SK-N-SH treated with all-trans-retinoic acid at 6 μM for 48 hours (cell line): ENCODE results near the gene IL17RD.

Experiments
- ATAC-seq: fragments of 200-7000 bp; cut with Tn5 transposase; 3 replicates; pipeline ENCODE4 v1.9.1; 2020; ENCODE audit warnings: mild to moderate bottlenecking, moderate library complexity
- ARNTL ChIP-seq: fragments of 450-650 bp; formaldehyde crosslinking; IDR thresholded peaks from 2 replicates; pipeline ENCODE4 v1.5.0; 2020; ENCODE audit warnings: low read depth, mild to moderate bottlenecking, moderate library complexity, borderline replicate concordance
- BACH2 ChIP-seq: fragments of 250-450 bp; sonication (Bioruptor Pico); IDR thresholded peaks from 2 replicates; pipeline ENCODE4 v1.9.0; 2021; ENCODE audit warnings: mild to moderate bottlenecking, borderline replicate concordance
- CSDC2 ChIP-seq: fragments of 250-450 bp; sonication (Bioruptor Pico); IDR thresholded peaks from 2 replicates; pipeline ENCODE4 v1.5.0; 2020; ENCODE audit warnings: mild to moderate bottlenecking, moderate library complexity
- ESRRG ChIP-seq: fragments of 250-450 bp; sonication (Bioruptor Pico); IDR thresholded peaks from 2 replicates; pipeline ENCODE4 v1.6.1; 2021; ENCODE audit warnings: mild to moderate bottlenecking
- GLIS3 ChIP-seq: fragments of 250-450 bp; sonication (Bioruptor Pico); IDR thresholded peaks from 2 replicates; pipeline ENCODE4 v1.5.0; 2020; ENCODE audit warnings: mild to moderate bottlenecking, moderate library complexity
- ISL1 ChIP-seq: fragments of 250-450 bp; sonication (Bioruptor Pico); IDR thresholded peaks from 2 replicates; pipeline ENCODE4 v2.1.2; 2022; ENCODE audit warnings: mild to moderate bottlenecking, moderate library complexity
- OSR1 ChIP-seq: fragments of 250-450 bp; sonication (Bioruptor Pico); IDR thresholded peaks from 2 replicates; pipeline ENCODE4 v1.8.0; 2022; ENCODE audit warnings: moderate library complexity, mild to moderate bottlenecking, inconsistent platforms
- PPARA ChIP-seq: fragments of 250-450 bp; sonication (Bioruptor Pico); IDR thresholded peaks from 2 replicates; pipeline ENCODE4 v1.5.0; 2020; ENCODE audit warnings: mild to moderate bottlenecking, borderline replicate concordance
- RARB ChIP-seq: fragments of 250-450 bp; sonication (Bioruptor Pico); IDR thresholded peaks from 2 replicates; pipeline ENCODE4 v1.8.0; 2021; ENCODE audit warnings: mild to moderate bottlenecking, moderate library complexity
- SNAI2 ChIP-seq: fragments of 250-450 bp; sonication (Bioruptor Pico); IDR thresholded peaks from 2 replicates; pipeline ENCODE4 v1.5.0; 2020; ENCODE audit warnings: mild to moderate bottlenecking, moderate library complexity
- TCF4 ChIP-seq: fragments of 250-450 bp; sonication (Bioruptor Pico); IDR thresholded peaks from 2 replicates; pipeline ENCODE4 v1.8.0; 2021; ENCODE audit warnings: mild to moderate bottlenecking, moderate library complexity, borderline replicate concordance
- TOX ChIP-seq: fragments of 250-450 bp; sonication (Bioruptor Pico); IDR thresholded peaks from 2 replicates; pipeline ENCODE4 v1.8.0; 2021; ENCODE audit warnings: mild to moderate bottlenecking, moderate library complexity, borderline replicate concordance
- ZC3H10 ChIP-seq: fragments of 250-450 bp; sonication (Bioruptor Pico); IDR thresholded peaks from 2 replicates; pipeline ENCODE4 v1.5.1; 2021; ENCODE audit warnings: mild to moderate bottlenecking, moderate library complexity
- ZFP3 ChIP-seq: fragments of 250-450 bp; sonication (Bioruptor Pico); IDR thresholded peaks from 2 replicates; pipeline ENCODE4 v1.5.0; 2020; ENCODE audit warnings: mild to moderate bottlenecking, moderate library complexity
- ZFP30 ChIP-seq: fragments of 450-650 bp; formaldehyde crosslinking; IDR thresholded peaks from 2 replicates; pipeline ENCODE4 v1.5.0; 2022; ENCODE audit warnings: mild to moderate bottlenecking, moderate library complexity
- ZNF70 ChIP-seq: fragments of 450-650 bp; formaldehyde crosslinking; IDR thresholded peaks from 2 replicates; pipeline ENCODE4 v1.5.0; 2020; ENCODE audit warnings: mild to moderate bottlenecking, moderate library complexity
- ZNF8 ChIP-seq: fragments of 450-650 bp; formaldehyde crosslinking; IDR thresholded peaks from 2 replicates; pipeline ENCODE4 v1.5.0; 2020; ENCODE audit warnings: mild to moderate bottlenecking, moderate library complexity
- TF ChIP-seq, protein P1 (sequence below): fragments of 250-450 bp; sonication (Bioruptor Pico); IDR thresholded peaks from 2 replicates; pipeline ENCODE4 v1.8.0; 2020; ENCODE audit warnings: mild to moderate bottlenecking, moderate library complexity, borderline replicate concordance
- TF ChIP-seq, protein P2 (sequence below): fragments of 250-450 bp; sonication (Bioruptor Pico); IDR thresholded peaks from 2 replicates; pipeline ENCODE4 v1.5.1; 2020; ENCODE audit warnings: low read depth, mild to moderate bottlenecking, moderate library complexity
- TF ChIP-seq, protein P3 (sequence below): fragments of 250-450 bp; sonication (Bioruptor Pico); IDR thresholded peaks from 2 replicates; pipeline ENCODE4 v1.5.1; 2021; ENCODE audit warnings: mild to moderate bottlenecking, moderate library complexity
- TF ChIP-seq, protein P4 (sequence below): fragments of 250-450 bp; sonication (Bioruptor Pico); IDR thresholded peaks from 2 replicates; pipeline ENCODE4 v1.5.0; 2020; ENCODE audit warnings: mild to moderate bottlenecking, moderate library complexity

The IL17RD gene

DNA sequence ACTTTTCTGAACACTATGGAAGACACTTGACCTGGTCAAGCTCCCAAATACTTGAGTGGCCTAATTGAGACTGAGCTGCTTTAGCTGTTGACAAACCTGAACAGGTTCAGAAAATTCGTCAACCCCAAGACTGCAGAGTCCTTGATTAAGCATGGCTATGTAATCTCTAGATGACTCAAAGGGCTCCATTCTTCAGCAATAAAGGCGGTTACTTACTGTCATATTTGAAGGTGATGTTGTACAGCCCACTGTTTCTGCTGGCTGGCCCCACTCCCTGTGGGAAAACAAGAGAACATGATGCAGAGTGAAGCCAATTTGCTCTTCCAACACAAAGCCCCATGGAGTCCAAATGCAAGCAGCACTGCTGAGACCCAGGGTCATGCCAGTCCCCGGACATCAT lies 45.1 kb downstream of the IL17RD start (continued):
- TF ChIP-seq ZC3H10 (CRISPR knock-in tag) = no peak
- TF ChIP-seq, protein P1, sequence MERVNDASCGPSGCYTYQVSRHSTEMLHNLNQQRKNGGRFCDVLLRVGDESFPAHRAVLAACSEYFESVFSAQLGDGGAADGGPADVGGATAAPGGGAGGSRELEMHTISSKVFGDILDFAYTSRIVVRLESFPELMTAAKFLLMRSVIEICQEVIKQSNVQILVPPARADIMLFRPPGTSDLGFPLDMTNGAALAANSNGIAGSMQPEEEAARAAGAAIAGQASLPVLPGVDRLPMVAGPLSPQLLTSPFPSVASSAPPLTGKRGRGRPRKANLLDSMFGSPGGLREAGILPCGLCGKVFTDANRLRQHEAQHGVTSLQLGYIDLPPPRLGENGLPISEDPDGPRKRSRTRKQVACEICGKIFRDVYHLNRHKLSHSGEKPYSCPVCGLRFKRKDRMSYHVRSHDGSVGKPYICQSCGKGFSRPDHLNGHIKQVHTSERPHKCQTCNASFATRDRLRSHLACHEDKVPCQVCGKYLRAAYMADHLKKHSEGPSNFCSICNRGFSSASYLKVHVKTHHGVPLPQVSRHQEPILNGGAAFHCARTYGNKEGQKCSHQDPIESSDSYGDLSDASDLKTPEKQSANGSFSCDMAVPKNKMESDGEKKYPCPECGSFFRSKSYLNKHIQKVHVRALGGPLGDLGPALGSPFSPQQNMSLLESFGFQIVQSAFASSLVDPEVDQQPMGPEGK (CRISPR knock-in tag) = no peak
- no peak for TF ChIP-seq PPARA (CRISPR knock-in tag)
- TF ChIP-seq GLIS3 (CRISPR knock-in tag) = 0 out of 2 replicates have a peak, but pooled peaks have one; percentile 75
- TF ChIP-seq, protein P2, sequence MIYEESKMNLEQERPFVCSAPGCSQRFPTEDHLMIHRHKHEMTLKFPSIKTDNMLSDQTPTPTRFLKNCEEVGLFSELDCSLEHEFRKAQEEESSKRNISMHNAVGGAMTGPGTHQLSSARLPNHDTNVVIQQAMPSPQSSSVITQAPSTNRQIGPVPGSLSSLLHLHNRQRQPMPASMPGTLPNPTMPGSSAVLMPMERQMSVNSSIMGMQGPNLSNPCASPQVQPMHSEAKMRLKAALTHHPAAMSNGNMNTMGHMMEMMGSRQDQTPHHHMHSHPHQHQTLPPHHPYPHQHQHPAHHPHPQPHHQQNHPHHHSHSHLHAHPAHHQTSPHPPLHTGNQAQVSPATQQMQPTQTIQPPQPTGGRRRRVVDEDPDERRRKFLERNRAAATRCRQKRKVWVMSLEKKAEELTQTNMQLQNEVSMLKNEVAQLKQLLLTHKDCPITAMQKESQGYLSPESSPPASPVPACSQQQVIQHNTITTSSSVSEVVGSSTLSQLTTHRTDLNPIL = peak; percentile 48; the same call in 1 of the 2 replicates
- TF ChIP-seq BACH2 (CRISPR knock-in tag) = no peak
- no peak for TF ChIP-seq CSDC2 (CRISPR knock-in tag)
- peak; percentile 88 for TF ChIP-seq ISL1 (CRISPR knock-in tag)

DNA sequence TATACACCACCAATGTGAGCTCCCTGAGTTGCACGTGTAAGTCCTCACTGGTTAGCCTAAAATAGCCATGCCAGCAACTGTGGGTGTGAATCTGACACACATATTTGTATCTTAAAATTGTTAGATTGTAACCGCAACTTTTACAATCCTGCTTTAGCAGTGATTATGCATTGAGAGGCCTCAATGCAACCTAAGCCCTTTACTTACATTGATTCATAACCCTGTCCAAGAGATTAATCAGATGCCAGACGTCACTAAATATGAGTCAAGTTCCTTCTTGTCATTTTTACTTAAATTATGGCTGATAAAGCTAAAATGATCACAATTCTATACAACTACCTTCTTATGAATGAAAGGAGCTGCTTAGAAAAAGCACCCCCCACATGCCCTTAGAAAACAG lies 46.9 kb downstream of the IL17RD start:
- TF ChIP-seq, protein P3, sequence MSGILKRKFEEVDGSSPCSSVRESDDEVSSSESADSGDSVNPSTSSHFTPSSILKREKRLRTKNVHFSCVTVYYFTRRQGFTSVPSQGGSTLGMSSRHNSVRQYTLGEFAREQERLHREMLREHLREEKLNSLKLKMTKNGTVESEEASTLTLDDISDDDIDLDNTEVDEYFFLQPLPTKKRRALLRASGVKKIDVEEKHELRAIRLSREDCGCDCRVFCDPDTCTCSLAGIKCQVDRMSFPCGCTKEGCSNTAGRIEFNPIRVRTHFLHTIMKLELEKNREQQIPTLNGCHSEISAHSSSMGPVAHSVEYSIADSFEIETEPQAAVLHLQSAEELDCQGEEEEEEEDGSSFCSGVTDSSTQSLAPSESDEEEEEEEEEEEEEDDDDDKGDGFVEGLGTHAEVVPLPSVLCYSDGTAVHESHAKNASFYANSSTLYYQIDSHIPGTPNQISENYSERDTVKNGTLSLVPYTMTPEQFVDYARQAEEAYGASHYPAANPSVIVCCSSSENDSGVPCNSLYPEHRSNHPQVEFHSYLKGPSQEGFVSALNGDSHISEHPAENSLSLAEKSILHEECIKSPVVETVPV = no peak
- TF ChIP-seq SNAI2 (CRISPR knock-in tag) = no peak
- no peak for TF ChIP-seq PPARA (CRISPR knock-in tag)
- TF ChIP-seq GLIS3 (CRISPR knock-in tag) = no peak
- TF ChIP-seq ZFP3 = no peak
- no peak for TF ChIP-seq ZNF70 (CRISPR knock-in tag)
- no peak for TF ChIP-seq ZC3H10 (CRISPR knock-in tag)
- TF ChIP-seq, protein P1 (CRISPR knock-in tag) = no peak
- no peak for TF ChIP-seq ESRRG (CRISPR knock-in tag)
- TF ChIP-seq ZNF8 (CRISPR knock-in tag) = no peak
- no peak for TF ChIP-seq ARNTL
- no peak for TF ChIP-seq RARB (CRISPR knock-in tag)
- no peak for ATAC-seq

DNA sequence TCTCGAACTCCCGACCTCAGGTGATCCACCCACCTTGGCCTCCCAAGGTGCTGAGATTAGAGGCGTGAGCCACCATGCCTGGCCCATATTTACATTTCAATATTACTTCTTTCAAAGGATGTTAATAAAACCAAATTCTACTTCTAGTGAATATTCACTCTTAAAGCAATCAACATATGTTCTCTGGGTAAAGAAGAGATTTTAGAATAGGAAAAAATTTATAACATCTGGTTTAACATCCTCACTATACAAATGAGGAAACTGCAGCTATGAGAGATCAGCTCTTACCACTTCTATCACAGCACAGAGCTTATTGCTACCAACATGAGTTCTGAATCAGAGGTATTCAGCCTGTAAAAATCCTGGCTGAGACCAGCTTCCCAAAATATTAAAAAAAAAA lies 48.7 kb downstream of the IL17RD start:
- ATAC-seq = no peak
- TF ChIP-seq ARNTL (no peak), OSR1 (CRISPR knock-in tag) (no peak), ZC3H10 (CRISPR knock-in tag) (no peak), ZFP3 (no peak), ZFP30 (CRISPR knock-in tag) (no peak), PPARA (CRISPR knock-in tag) (no peak), BACH2 (CRISPR knock-in tag) (no peak), ZNF70 (CRISPR knock-in tag) (no peak), CSDC2 (CRISPR knock-in tag) (no peak), TOX (no peak), ISL1 (CRISPR knock-in tag) (no peak), TCF4 (CRISPR knock-in tag) (no peak), RARB (CRISPR knock-in tag) (no peak), GLIS3 (CRISPR knock-in tag) (no peak), ESRRG (CRISPR knock-in tag) (no peak)
- TF ChIP-seq, protein P2 = no peak
- TF ChIP-seq, protein P4, sequence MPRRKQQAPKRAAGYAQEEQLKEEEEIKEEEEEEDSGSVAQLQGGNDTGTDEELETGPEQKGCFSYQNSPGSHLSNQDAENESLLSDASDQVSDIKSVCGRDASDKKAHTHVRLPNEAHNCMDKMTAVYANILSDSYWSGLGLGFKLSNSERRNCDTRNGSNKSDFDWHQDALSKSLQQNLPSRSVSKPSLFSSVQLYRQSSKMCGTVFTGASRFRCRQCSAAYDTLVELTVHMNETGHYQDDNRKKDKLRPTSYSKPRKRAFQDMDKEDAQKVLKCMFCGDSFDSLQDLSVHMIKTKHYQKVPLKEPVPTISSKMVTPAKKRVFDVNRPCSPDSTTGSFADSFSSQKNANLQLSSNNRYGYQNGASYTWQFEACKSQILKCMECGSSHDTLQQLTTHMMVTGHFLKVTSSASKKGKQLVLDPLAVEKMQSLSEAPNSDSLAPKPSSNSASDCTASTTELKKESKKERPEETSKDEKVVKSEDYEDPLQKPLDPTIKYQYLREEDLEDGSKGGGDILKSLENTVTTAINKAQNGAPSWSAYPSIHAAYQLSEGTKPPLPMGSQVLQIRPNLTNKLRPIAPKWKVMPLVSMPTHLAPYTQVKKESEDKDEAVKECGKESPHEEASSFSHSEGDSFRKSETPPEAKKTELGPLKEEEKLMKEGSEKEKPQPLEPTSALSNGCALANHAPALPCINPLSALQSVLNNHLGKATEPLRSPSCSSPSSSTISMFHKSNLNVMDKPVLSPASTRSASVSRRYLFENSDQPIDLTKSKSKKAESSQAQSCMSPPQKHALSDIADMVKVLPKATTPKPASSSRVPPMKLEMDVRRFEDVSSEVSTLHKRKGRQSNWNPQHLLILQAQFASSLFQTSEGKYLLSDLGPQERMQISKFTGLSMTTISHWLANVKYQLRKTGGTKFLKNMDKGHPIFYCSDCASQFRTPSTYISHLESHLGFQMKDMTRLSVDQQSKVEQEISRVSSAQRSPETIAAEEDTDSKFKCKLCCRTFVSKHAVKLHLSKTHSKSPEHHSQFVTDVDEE (CRISPR knock-in tag) = no peak
- TF ChIP-seq, protein P3 = no peak
- TF ChIP-seq, protein P1 (CRISPR knock-in tag) = no peak
